HEK293 (cell line): ENCODE data around the gene KLHDC3.

Experiments
- KLF9 ChIP-seq: fragments of 450-650 bp; formaldehyde crosslinking; IDR thresholded peaks from 2 replicates; pipeline ENCODE4 v1.5.1; 2016; ENCODE audit warnings: missing biosample characterization, missing genetic modification characterization, low read depth
- SP2 ChIP-seq: fragments of 450-650 bp; formaldehyde crosslinking; IDR thresholded peaks from 2 replicates; pipeline ENCODE4 v1.5.1; 2016; ENCODE audit warnings: missing biosample characterization, missing genetic modification characterization
- YY1 ChIP-seq: fragments of 450-650 bp; formaldehyde crosslinking; IDR thresholded peaks from 2 replicates; pipeline ENCODE4 v1.5.1; 2018; ENCODE audit warnings: missing biosample characterization, missing genetic modification characterization
- ZIC2 ChIP-seq: fragments of 450-650 bp; formaldehyde crosslinking; IDR thresholded peaks from 2 replicates; pipeline ENCODE4 v1.5.1; 2016; ENCODE audit warnings: missing biosample characterization, missing genetic modification characterization
- ZNF2 ChIP-seq: fragments of 450-650 bp; formaldehyde crosslinking; IDR thresholded peaks from 2 replicates; pipeline ENCODE4 v1.5.1; 2016; ENCODE audit warnings: missing biosample characterization, missing genetic modification characterization
- ZNF302 ChIP-seq: fragments of 450-650 bp; formaldehyde crosslinking; IDR thresholded peaks from 2 replicates; pipeline ENCODE4 v1.5.1; 2016; ENCODE audit warnings: missing biosample characterization, missing genetic modification characterization, low read depth
- ZNF501 ChIP-seq: fragments of 450-650 bp; formaldehyde crosslinking; IDR thresholded peaks from 2 replicates; pipeline ENCODE4 v1.5.1; 2016; ENCODE audit warnings: missing biosample characterization, missing genetic modification characterization
- ZNF514 ChIP-seq: fragments of 450-650 bp; formaldehyde crosslinking; IDR thresholded peaks from 2 replicates; pipeline ENCODE4 v1.5.1; 2016; ENCODE audit warnings: missing biosample characterization, missing genetic modification characterization
- ZNF670 ChIP-seq: fragments of 450-650 bp; formaldehyde crosslinking; IDR thresholded peaks from 2 replicates; pipeline ENCODE4 v1.5.1; 2016; ENCODE audit warnings: missing biosample characterization, missing genetic modification characterization, low read depth
- ZNF707 ChIP-seq: fragments of 450-650 bp; formaldehyde crosslinking; IDR thresholded peaks from 2 replicates; pipeline ENCODE4 v1.5.1; 2016; ENCODE audit warnings: missing biosample characterization, missing genetic modification characterization
- ZSCAN16 ChIP-seq: fragments of 450-650 bp; formaldehyde crosslinking; IDR thresholded peaks from 2 replicates; pipeline ENCODE4 v1.5.1; 2016; ENCODE audit warnings: missing biosample characterization, missing genetic modification characterization
- TF ChIP-seq, protein P1 (sequence below): fragments of 450-650 bp; formaldehyde crosslinking; IDR thresholded peaks from 2 replicates; pipeline ENCODE4 v1.5.1; 2016; ENCODE audit warnings: missing biosample characterization, missing genetic modification characterization
- TF ChIP-seq, protein P2 (sequence below): sonication (generic); formaldehyde crosslinking; IDR thresholded peaks from 2 replicates; pipeline ENCODE4 v1.8.1; 2022; ENCODE audit warnings: mild to moderate bottlenecking, moderate library complexity, missing genetic modification reagents

DNA sequence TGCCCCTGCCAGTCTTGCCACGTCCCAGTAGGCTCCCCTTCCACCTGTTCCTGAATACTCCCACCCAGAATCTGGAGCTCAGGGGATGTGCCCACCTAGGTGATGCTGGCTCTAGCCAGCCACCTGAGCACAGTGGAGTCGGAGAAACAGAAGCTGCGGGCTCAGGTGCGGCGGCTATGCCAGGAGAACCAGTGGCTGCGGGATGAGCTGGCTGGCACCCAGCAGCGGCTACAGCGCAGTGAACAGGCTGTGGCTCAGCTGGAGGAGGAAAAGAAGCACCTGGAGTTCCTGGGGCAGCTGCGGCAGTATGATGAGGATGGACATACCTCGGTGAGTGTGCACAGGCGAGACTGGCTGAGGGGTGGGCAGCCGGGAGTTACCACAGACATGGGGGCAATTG, 48.8 kb downstream of the KLHDC3 start:
- TF ChIP-seq, protein P1, sequence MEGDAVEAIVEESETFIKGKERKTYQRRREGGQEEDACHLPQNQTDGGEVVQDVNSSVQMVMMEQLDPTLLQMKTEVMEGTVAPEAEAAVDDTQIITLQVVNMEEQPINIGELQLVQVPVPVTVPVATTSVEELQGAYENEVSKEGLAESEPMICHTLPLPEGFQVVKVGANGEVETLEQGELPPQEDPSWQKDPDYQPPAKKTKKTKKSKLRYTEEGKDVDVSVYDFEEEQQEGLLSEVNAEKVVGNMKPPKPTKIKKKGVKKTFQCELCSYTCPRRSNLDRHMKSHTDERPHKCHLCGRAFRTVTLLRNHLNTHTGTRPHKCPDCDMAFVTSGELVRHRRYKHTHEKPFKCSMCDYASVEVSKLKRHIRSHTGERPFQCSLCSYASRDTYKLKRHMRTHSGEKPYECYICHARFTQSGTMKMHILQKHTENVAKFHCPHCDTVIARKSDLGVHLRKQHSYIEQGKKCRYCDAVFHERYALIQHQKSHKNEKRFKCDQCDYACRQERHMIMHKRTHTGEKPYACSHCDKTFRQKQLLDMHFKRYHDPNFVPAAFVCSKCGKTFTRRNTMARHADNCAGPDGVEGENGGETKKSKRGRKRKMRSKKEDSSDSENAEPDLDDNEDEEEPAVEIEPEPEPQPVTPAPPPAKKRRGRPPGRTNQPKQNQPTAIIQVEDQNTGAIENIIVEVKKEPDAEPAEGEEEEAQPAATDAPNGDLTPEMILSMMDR (tag by site-specific recombination): no peak
- TF ChIP-seq ZNF514 (no peak), ZNF707 (tag by site-specific recombination) (no peak), SP2 (no peak), YY1 (tag by site-specific recombination) (no peak), ZSCAN16 (tag by site-specific recombination) (no peak), ZNF302 (tag by site-specific recombination) (no peak), ZIC2 (tag by site-specific recombination) (no peak), KLF9 (tag by site-specific recombination) (no peak), ZNF670 (tag by site-specific recombination) (no peak), ZNF501 (tag by site-specific recombination) (no peak), ZNF2 (tag by site-specific recombination) (no peak)
- TF ChIP-seq, protein P2, sequence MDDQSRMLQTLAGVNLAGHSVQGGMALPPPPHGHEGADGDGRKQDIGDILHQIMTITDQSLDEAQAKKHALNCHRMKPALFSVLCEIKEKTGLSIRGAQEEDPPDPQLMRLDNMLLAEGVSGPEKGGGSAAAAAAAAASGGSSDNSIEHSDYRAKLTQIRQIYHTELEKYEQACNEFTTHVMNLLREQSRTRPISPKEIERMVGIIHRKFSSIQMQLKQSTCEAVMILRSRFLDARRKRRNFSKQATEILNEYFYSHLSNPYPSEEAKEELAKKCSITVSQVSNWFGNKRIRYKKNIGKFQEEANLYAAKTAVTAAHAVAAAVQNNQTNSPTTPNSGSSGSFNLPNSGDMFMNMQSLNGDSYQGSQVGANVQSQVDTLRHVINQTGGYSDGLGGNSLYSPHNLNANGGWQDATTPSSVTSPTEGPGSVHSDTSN (CRISPR knock-in tag): no peak
